IPS-20b (cell line): ENCODE results near the gene USP38.
"Not testable (repeated sequence)": the region's sequence is repeated elsewhere in the genome, so short reads cannot be mapped to it uniquely, and the experiment has no call there.

Source experiments
- H3K27ac ChIP-seq: one replicate; pipeline ENCODE4 v1.5.1; 2013; ENCODE audit warnings: low read length
- H3K27me3 ChIP-seq: 2 replicates; pipeline ENCODE4 v1.6.1; 2013; ENCODE audit warnings: mild to moderate bottlenecking, low read length, inconsistent platforms; ENCODE audit not compliant: insufficient read depth
- H3K36me3 ChIP-seq: 2 replicates; pipeline ENCODE4 v1.6.1; 2013; ENCODE audit warnings: low read depth, mild to moderate bottlenecking, inconsistent platforms, low read length, moderate library complexity; ENCODE audit not compliant: insufficient read depth
- H3K4me1 ChIP-seq: 2 replicates; pipeline ENCODE4 v1.6.1; 2013; ENCODE audit warnings: mild to moderate bottlenecking, control low read depth, inconsistent platforms, low read length, moderate library complexity; ENCODE audit not compliant: insufficient read depth
- H3K4me3 ChIP-seq: 2 replicates; pipeline ENCODE4 v1.5.1; 2013; ENCODE audit warnings: mild to moderate bottlenecking, low read length, inconsistent platforms
- H3K9ac ChIP-seq: 2 replicates; pipeline ENCODE4 v1.6.1; 2013; ENCODE audit warnings: low read depth, mild to moderate bottlenecking, inconsistent platforms, low read length, moderate library complexity
- H3K9me3 ChIP-seq: 2 replicates; pipeline ENCODE4 v1.6.1; 2013; ENCODE audit warnings: mild to moderate bottlenecking, low read depth, low read length, inconsistent platforms; ENCODE audit not compliant: insufficient read depth

Gene USP38

DNA sequence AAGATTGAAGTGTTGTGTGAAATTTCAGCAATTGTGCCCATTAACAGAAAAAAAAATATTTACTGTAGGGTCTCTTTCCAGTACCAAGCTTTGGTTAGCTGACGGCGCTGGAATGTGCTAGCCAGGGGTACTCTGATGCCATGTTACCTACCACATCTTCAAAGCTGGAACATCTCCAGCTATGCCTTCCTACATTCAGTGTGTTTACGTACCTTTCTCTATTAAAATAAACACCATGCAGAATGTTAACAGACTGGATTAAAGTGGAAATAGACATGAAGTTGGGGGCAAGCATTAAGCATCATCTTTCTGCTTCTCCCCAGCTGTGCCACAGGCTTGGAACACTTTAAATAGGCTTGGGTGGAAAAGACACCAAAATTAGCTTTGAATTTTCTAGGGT is 65.9 kb downstream of the USP38 start:
- no peak overlapping the region for H3K9ac ChIP-seq
- no peaks in the 10 kb centered on the region for H3K27me3 ChIP-seq
- H3K36me3 ChIP-seq, result no peaks in the 10 kb centered on the region
- no peak overlapping the region for H3K4me3 ChIP-seq
- no peak overlapping the region for H3K27ac ChIP-seq
- no peaks in the 10 kb centered on the region for H3K9me3 ChIP-seq
- H3K4me1 ChIP-seq, result no peaks in the 10 kb centered on the region; the same call in 1 of the 2 replicates

DNA sequence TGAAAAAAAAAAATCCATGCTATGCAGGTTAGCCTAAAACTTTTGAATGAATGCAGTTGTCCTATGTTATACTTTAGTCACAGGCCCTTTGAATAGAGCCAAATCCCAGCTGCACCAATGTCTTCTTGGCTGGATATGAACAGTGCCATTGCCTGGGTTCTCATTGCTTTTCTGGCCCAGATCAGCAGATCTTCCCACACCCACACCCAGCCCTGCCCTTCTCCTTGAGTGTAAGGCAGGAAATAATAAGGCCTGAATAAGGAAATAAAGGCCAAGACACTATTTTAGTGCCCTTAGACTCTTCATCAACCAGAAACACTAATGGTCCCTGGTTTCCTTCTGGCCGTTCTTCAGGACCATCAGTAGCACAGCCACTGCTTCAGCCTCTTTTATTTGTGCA is 66.6 kb downstream of the USP38 start:
- no peak overlapping the region for H3K9ac ChIP-seq
- H3K36me3 ChIP-seq, result no peaks in the 10 kb centered on the region
- no peaks in the 10 kb centered on the region for H3K9me3 ChIP-seq
- no peaks in the 10 kb centered on the region for H3K27me3 ChIP-seq
- H3K27ac ChIP-seq, result no peak overlapping the region
- H3K4me1 ChIP-seq, result no peaks in the 10 kb centered on the region; the same call in 1 of the 2 replicates
- no peak overlapping the region for H3K4me3 ChIP-seq

- Histone ChIP-seq H3K27ac (no peak overlapping the region), H3K36me3 (no peaks in the 10 kb centered on the region), H3K27me3 (no peaks in the 10 kb centered on the region)
Observed at GRCh38 chr4:143251779-143252178, 67.1 kb downstream of the USP38 start.

GRCh38 chr4:143252478-143252877 is 67.8 kb downstream of the USP38 start:
- H3K27ac ChIP-seq, result no peak overlapping the region

More at GRCh38 chr4:143251779-143252178, 67.1 kb downstream of the USP38 start:
- Histone ChIP-seq H3K9me3 (no peaks in the 10 kb centered on the region), H3K4me1 (no peaks in the 10 kb centered on the region; the same call in 1 of the 2 replicates), H3K9ac (no peak overlapping the region), H3K4me3 (no peak overlapping the region)

DNA sequence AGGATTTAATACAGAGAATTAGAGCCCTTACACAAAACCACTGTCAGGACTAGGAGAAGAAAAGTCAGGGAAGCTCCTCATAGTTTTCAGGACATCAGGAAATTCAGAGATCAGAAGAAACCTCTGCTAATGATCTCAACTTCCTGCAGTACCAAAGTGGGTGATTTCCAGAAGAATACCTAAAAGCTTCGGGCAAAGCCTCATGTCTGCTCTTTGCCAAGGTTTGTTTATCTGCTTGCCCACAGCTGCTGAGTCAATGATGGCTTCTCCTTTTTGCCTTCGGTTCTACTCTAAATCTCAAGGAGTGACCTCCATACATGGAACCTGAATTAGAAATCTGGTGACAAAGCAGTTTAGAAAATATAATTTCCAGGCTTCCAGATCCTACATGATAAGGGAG is 68.4 kb downstream of the USP38 start:
- no peaks in the 10 kb centered on the region for H3K36me3 ChIP-seq
- no peaks in the 10 kb centered on the region for H3K9me3 ChIP-seq
- H3K4me1 ChIP-seq, result no peaks in the 10 kb centered on the region; the same call in 1 of the 2 replicates
- H3K27ac ChIP-seq, result no peak overlapping the region
- no peaks in the 10 kb centered on the region for H3K27me3 ChIP-seq
- no peak overlapping the region for H3K4me3 ChIP-seq
- no peak overlapping the region for H3K9ac ChIP-seq

More at GRCh38 chr4:143252478-143252877, 67.8 kb downstream of the USP38 start:
- no peak overlapping the region for H3K9ac ChIP-seq
- H3K27me3 ChIP-seq, result no peaks in the 10 kb centered on the region
- H3K4me3 ChIP-seq, result no peak overlapping the region
- H3K4me1 ChIP-seq, result no peaks in the 10 kb centered on the region; the same call in 1 of the 2 replicates
- H3K9me3 ChIP-seq, result no peaks in the 10 kb centered on the region
- H3K36me3 ChIP-seq, result no peaks in the 10 kb centered on the region

DNA sequence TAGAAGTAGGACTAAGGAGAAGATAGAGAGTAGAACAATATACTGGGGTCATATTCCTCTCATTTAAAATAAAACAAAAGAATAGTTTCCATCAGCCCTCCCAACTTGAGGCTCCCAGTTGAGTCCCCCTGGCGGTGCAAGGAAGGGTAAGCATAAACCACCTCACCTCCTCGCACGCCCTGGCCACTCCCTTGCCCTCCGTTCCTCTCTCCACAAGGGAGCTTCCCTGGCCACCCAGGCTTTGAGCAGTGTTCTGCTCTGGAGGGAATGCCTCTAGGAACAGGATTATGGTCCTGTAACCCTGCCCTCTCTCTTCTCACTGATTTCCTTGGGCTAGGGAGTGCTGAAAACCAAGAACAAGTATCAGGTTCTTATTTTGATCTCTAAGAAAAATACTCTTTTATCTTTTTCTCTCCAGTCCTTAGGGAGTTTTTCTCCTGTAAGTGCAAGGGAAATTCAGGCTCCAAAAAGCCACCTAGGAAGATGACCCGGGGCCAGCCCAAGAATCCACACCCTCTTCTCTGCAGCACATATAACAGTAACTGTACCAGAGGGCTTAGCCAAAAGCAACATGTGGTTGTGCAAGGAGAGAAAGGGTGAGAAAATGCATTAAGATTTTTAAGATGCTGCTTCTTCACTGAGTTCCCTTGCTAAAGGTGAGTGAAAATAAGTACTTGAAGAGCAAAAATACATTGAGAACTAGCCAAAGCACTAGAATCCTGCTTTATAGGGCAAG is 69.9 kb downstream of the USP38 start:
- H3K9me3 ChIP-seq, result no peaks in the 10 kb centered on the region
- H3K36me3 ChIP-seq, result no peaks in the 10 kb centered on the region
- no peaks in the 10 kb centered on the region; the same call in 1 of the 2 replicates for H3K4me1 ChIP-seq
- no peak overlapping the region for H3K9ac ChIP-seq
- H3K27me3 ChIP-seq, result no peaks in the 10 kb centered on the region
- H3K27ac ChIP-seq, result no peak overlapping the region
- no peak overlapping the region for H3K4me3 ChIP-seq

DNA sequence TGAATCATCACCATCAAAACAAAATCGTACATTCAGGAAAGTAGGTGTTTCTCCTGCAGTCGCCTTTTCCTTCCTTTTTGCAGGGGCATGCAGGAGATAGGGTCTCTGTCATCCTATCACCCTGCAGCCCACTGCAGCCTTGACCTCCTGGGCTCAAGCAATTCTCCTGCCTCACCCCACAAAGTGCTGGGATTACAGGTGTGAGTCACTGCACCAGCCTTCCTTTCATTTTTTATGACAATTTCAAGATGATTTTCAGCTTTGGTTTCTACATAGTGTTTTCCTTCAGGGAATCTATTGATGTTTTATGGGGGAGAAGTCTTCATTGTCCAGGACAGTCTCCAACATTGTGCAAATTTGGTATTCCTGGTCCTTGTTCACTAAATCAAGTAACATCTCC is 71.7 kb downstream of the USP38 start:
- Histone ChIP-seq H3K27me3 (no peaks in the 10 kb centered on the region), H3K27ac (no peak overlapping the region), H3K4me1 (no peaks in the 10 kb centered on the region; the same call in 1 of the 2 replicates), H3K9me3 (no peaks in the 10 kb centered on the region), H3K9ac (no peak overlapping the region), H3K36me3 (no peaks in the 10 kb centered on the region), H3K4me3 (no peak overlapping the region)

GRCh38 chr4:143257356-143257755 is 72.6 kb downstream of the USP38 start:
- Histone ChIP-seq H3K9ac (no peak overlapping the region), H3K27me3 (no peaks in the 10 kb centered on the region), H3K27ac (no peak overlapping the region), H3K4me3 (no peak overlapping the region), H3K36me3 (no peaks in the 10 kb centered on the region), H3K4me1 (no peaks in the 10 kb centered on the region; the same call in 1 of the 2 replicates), H3K9me3 (no peaks in the 10 kb centered on the region)

DNA sequence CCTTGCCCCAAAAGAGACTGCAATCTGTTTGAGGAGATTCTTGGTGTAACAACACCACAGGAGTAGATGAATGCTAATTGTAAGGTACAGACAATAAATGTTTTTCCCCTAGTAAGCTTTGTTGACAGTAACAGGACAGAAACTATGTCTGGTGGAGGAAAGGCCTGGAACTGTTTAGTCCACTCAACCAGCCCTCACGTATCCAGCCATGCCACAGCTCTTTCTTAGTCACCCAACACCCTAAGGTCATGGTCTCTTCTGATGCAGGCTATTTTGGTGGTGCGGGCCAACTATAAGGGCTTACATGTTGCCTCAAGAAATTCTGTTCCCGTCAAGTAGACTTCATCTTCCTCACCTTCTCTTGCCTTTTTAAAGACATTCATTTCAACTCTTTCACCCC is 76.0 kb downstream of the USP38 start:
- H3K36me3 ChIP-seq, result no peaks in the 10 kb centered on the region
- no peaks in the 10 kb centered on the region for H3K9me3 ChIP-seq
- H3K4me1 ChIP-seq, result peaks cover 11% of the 10 kb centered on the region; the same call in 1 of the 2 replicates
- no peak overlapping the region for H3K27ac ChIP-seq
- no peak overlapping the region for H3K4me3 ChIP-seq
- no peaks in the 10 kb centered on the region for H3K27me3 ChIP-seq
- H3K9ac ChIP-seq, result no peak overlapping the region

- Histone ChIP-seq H3K9ac (no peak overlapping the region), H3K36me3 (no peaks in the 10 kb centered on the region), H3K4me1 (peaks cover 11% of the 10 kb centered on the region; the same call in 1 of the 2 replicates), H3K9me3 (peaks cover 14% of the 10 kb centered on the region; the same call in 1 of the 2 replicates), H3K4me3 (no peak overlapping the region), H3K27ac (no peak overlapping the region), H3K27me3 (no peaks in the 10 kb centered on the region)
Observed at GRCh38 chr4:143262838-143263237, 78.1 kb downstream of the USP38 start.

- not testable (repeated sequence) for H3K27ac ChIP-seq, H3K4me3 ChIP-seq, H3K9ac ChIP-seq, H3K4me1 ChIP-seq, H3K36me3 ChIP-seq, H3K27me3 ChIP-seq
- peaks cover 30% of the 10 kb centered on the region; the same call in 1 of the 2 replicates for H3K9me3 ChIP-seq
Observed at GRCh38 chr4:143267690-143268089, 83.0 kb downstream of the USP38 start.

DNA sequence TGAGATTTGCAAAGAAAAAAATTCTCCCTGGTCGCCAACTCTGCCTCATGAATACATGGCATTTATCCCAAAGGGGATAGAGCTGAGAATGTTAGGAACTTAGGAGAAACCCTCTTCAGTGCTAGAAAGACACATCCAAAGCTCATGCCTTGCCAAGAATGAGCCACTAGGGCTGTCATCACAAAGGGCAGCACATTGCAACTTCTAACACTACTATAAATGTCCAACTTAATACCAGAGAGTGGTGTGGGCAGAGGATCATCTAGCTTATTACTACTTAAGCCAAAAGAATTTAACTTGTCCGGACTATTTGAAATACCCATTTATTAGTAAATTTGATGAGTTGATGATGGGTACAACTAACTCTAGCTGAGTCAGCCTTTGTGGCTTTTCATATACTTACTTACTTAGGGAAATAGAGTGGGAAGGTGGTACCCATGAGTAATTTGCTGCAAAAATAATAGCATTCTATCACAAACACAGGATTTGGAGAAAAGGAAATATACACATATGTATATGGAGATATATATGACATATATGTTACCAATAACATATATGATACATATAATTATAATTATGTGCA is 85.6 kb downstream of the USP38 start:
- Histone ChIP-seq H3K9me3 (peaks cover 30% of the 10 kb centered on the region; the same call in 1 of the 2 replicates), H3K27ac (no peak overlapping the region), H3K9ac (no peak overlapping the region), H3K36me3 (no peaks in the 10 kb centered on the region), H3K4me3 (no peak overlapping the region), H3K4me1 (no peaks in the 10 kb centered on the region), H3K27me3 (no peaks in the 10 kb centered on the region)
